Measurements from ENCODE around the gene ABR.

GRCh38 chr17:1124896-1125787 lies 54.6 kb downstream of the ABR start:
- no peak for TF ChIP-seq POLR2A (IDR thresholded peaks at IDR 0.05)
- TF ChIP-seq CTCF (IDR thresholded peaks at IDR 0.05): no peak
- TF ChIP-seq POLR2AphosphoS5 (IDR thresholded peaks at IDR 0.05): no peak
- no peak for TF ChIP-seq EP300 (IDR thresholded peaks at IDR 0.05; ENCODE audit: low read depth)

Measured in transverse colon (tissue), 4 donors.